Keratinocyte (primary cell): ENCODE data around the gene ITGB4. TPM values are rescaled to one million over a fixed set of nuclear protein-coding genes. Genes with fewer than 3 reads are reported as not detected.

Source experiments
- DNase-seq: peaks from one replicate; pipeline ENCODE4 v3.0.0-alpha.2; 2011; ENCODE audit warnings: low read depth, missing footprints, low spot score
- FAIRE-seq: peaks from 2 replicates; lab custom pipeline; 2011; peaks lifted over from hg19 to GRCh38; lab: Jason Lieb, UNC
- H2AFZ ChIP-seq: 2 replicates; pipeline ENCODE4 v1.6.0; 2012; ENCODE audit warnings: low read length, control low read depth, inconsistent platforms; ENCODE audit not compliant: control insufficient read depth
- H3K27ac ChIP-seq: 2 replicates; pipeline ENCODE4 v1.5.1; 2011; ENCODE audit warnings: low read length; ENCODE audit not compliant: control insufficient read depth, insufficient read depth
- H3K27me3 ChIP-seq: 3 replicates; pipeline ENCODE4 v1.6.0; 2011; ENCODE audit warnings: low read length; ENCODE audit not compliant: control insufficient read depth, insufficient read depth; ENCODE audit errors: extremely low read depth
- H3K36me3 ChIP-seq, 2 experiments: 2 replicates in 1 of 2; 3 replicates in 1 of 2; pipeline ENCODE4 v1.5.1; 2011; ENCODE audit warnings: low read length in 2 of 2, mild to moderate bottlenecking in 1 of 2; ENCODE audit not compliant: control insufficient read depth in 2 of 2, insufficient read depth in 2 of 2; ENCODE audit errors: extremely low read depth in 1 of 2
- H3K4me1 ChIP-seq: 3 replicates; pipeline ENCODE4 v1.5.1; 2011; ENCODE audit warnings: low read length; ENCODE audit not compliant: control insufficient read depth, insufficient read depth; ENCODE audit errors: extremely low read depth
- H3K4me2 ChIP-seq: 3 replicates; pipeline ENCODE4 v1.6.0; 2011; ENCODE audit warnings: low read depth, low read length; ENCODE audit not compliant: control insufficient read depth, insufficient read depth; ENCODE audit errors: extremely low read depth
- H3K4me3 ChIP-seq, 3 experiments: fragments of 200-600 bp in 1 of 3; sonication (generic) in 1 of 3; 2 replicates in 2 of 3; 3 replicates in 1 of 3; pipeline ENCODE4 v1.5.1; 2011 to 2016; ENCODE audit warnings: low read length in 3 of 3, mild to moderate bottlenecking in 3 of 3, control low read depth in 2 of 3, inconsistent platforms in 1 of 3, low read depth in 1 of 3, mixed read lengths in 1 of 3, mixed run types in 1 of 3, moderate library complexity in 1 of 3; ENCODE audit not compliant: control insufficient read depth in 2 of 3, insufficient read depth in 2 of 3; ENCODE audit errors: extremely low read depth in 1 of 3
- H3K79me2 ChIP-seq: 2 replicates; pipeline ENCODE4 v1.6.0; 2012; ENCODE audit warnings: low read length; ENCODE audit not compliant: control insufficient read depth, insufficient read depth
- H3K9ac ChIP-seq: 3 replicates; pipeline ENCODE4 v1.6.0; 2011; ENCODE audit warnings: low read length; ENCODE audit not compliant: control insufficient read depth, insufficient read depth; ENCODE audit errors: extremely low read depth
- H3K9me1 ChIP-seq: 3 replicates; pipeline ENCODE4 v1.6.0; 2011; ENCODE audit warnings: low read length; ENCODE audit not compliant: control insufficient read depth, insufficient read depth; ENCODE audit errors: extremely low read depth
- H3K9me3 ChIP-seq: 2 replicates; pipeline ENCODE4 v1.5.1; 2012; ENCODE audit warnings: low read depth, low read length; ENCODE audit not compliant: control insufficient read depth
- H4K20me1 ChIP-seq: 3 replicates; pipeline ENCODE4 v1.6.0; 2011; ENCODE audit warnings: low read length; ENCODE audit not compliant: control insufficient read depth, insufficient read depth; ENCODE audit errors: extremely low read depth
- CTCF ChIP-seq, 3 experiments: IDR thresholded peaks in 1 of 3; conservative IDR thresholded peaks in 1 of 3; optimal IDR thresholded peaks in 1 of 3; 2 replicates in 2 of 3; 3 replicates in 1 of 3; pipeline versions ENCODE3 to v1.5.1; 2011; ENCODE audit warnings: low read length in 3 of 3, mild to moderate bottlenecking in 3 of 3, moderate library complexity in 2 of 3, control low read depth in 1 of 3, inconsistent platforms in 1 of 3; ENCODE audit not compliant: insufficient read depth in 2 of 3; ENCODE audit errors: extremely low read depth in 1 of 3
- EZH2 ChIP-seq: IDR thresholded peaks from one replicate; pipeline ENCODE4 v1.6.1; 2012; ENCODE audit warnings: inconsistent platforms, mild to moderate bottlenecking, low read length, moderate library complexity
- dilution Hi-C: fragments of 300-500 bp; cut with MboI; formaldehyde crosslinking; loops from one replicate; pipeline ENCODE4 v1.7.0; 2020; ENCODE audit warnings: low sequenced_read_pairs; ENCODE audit not compliant: extremely low pct_ligation_motif_present
- polyA plus RNA-seq, 5 experiments: library from polyadenylated mRNA; depleted of rRNA in 3 of 5; stranded (reverse) in 3 of 5; stranded (forward) in 1 of 5; unstranded in 1 of 5; fragments of >200 nt; gene quantifications; 1 replicate in 1 of 5; 2 replicates in 3 of 5; 3 replicates in 1 of 5; pipeline versions ENCODE4 v1.2.1 to v1.2.3, GENCODE V29; 2011 to 2012; ENCODE audit warnings: missing spikeins in 2 of 5, low read depth in 1 of 5, low replicate concordance in 1 of 5

ITGB4 gene
- polyA plus RNA-seq, 1 donor (not counting 4 experiments of a cell fraction or from before 2014, with no cell fraction given), result 761 TPM

GRCh38 chr17:75767881-75768280 lies 46.6 kb downstream of the ITGB4 start:
- no peak overlapping the region for H3K9ac ChIP-seq
- no peak overlapping the region for H3K4me3 ChIP-seq
- DNase-seq, result no peak
- no peak for TF ChIP-seq EZH2
- H3K9me1 ChIP-seq, result no peaks in the 10 kb centered on the region
- H3K9me3 ChIP-seq, result no peaks in the 10 kb centered on the region
- H3K4me2 ChIP-seq, result no peak overlapping the region
- FAIRE-seq, result no peak
- H3K4me1 ChIP-seq, result no peaks in the 10 kb centered on the region
- no peaks in the 10 kb centered on the region for H4K20me1 ChIP-seq
- no peak overlapping the region for H3K27ac ChIP-seq
- H3K79me2 ChIP-seq, result no peaks in the 10 kb centered on the region
- no peaks in the 10 kb centered on the region for H3K27me3 ChIP-seq
- dilution Hi-C loops, result no loop called here
- H3K36me3 ChIP-seq, result no peaks in the 10 kb centered on the region
- no peak overlapping the region for H2AFZ ChIP-seq

- Histone ChIP-seq H4K20me1 (no peaks in the 10 kb centered on the region), H3K27me3 (no peaks in the 10 kb centered on the region), H3K4me3 (no peak overlapping the region), H3K79me2 (no peaks in the 10 kb centered on the region), H3K4me1 (no peaks in the 10 kb centered on the region), H3K36me3 (no peaks in the 10 kb centered on the region), H3K9ac (no peak overlapping the region), H2AFZ (no peak overlapping the region), H3K27ac (no peak overlapping the region), H3K9me1 (no peaks in the 10 kb centered on the region), H3K9me3 (no peaks in the 10 kb centered on the region), H3K4me2 (no peak overlapping the region)
- FAIRE-seq (no peak), DNase-seq (no peak)
- dilution Hi-C loops, result no loop called here
- TF ChIP-seq EZH2 (no peak), CTCF (optimal IDR thresholded peaks at IDR 0.05 in 1 of 3, IDR thresholded peaks at IDR 0.05 in 1 of 3, conservative IDR thresholded peaks at IDR 0.05 in 1 of 3; ENCODE audit: extremely low read depth in 1 of 3, insufficient read depth in 2 of 3, low read length in 3 of 3) (no peak)
These were observed 48.3 kb downstream of the ITGB4 start for GRCh38 chr17:75769536-75769935.
